GM12878 (cell line): ENCODE results near the gene SOX4. TPM values are rescaled to one million over a fixed set of nuclear protein-coding genes. Genes with fewer than 3 reads are reported as not detected.

Experiments used
- ATF7 ChIP-seq: fragments of 450-650 bp; IDR thresholded peaks from 2 replicates; pipeline ENCODE4 v1.6.1; 2016; ENCODE audit warnings: low read depth, mild to moderate bottlenecking
- BHLHE40 ChIP-seq, 2 experiments: fragments of 450-650 bp in 1 of 2; IDR thresholded peaks; 2 replicates each; pipeline ENCODE4 v1.6.1; 2011 to 2017; ENCODE audit warnings: low read depth in 2 of 2, borderline replicate concordance in 1 of 2, improper control_type of control experiment in 1 of 2, low read length in 1 of 2, mild to moderate bottlenecking in 1 of 2
- BRCA1 ChIP-seq: IDR thresholded peaks from 2 replicates; pipeline ENCODE4 v1.6.1; 2011; ENCODE audit warnings: low read depth, low read length, improper control_type of control experiment
- IKZF2 ChIP-seq, 2 experiments: fragments of 450-650 bp; IDR thresholded peaks; 2 replicates each; pipeline ENCODE4 v1.6.1; 2017; ENCODE audit warnings: mild to moderate bottlenecking in 2 of 2, moderate library complexity in 2 of 2
- MEF2B ChIP-seq: fragments of 450-650 bp; IDR thresholded peaks from 2 replicates; pipeline ENCODE4 v1.6.1; 2018; ENCODE audit warnings: mild to moderate bottlenecking, moderate library complexity; ENCODE audit not compliant: partially characterized antibody, poor library complexity, severe bottlenecking
- MTA2 ChIP-seq: fragments of 450-650 bp; IDR thresholded peaks from 2 replicates; pipeline ENCODE4 v1.6.1; 2016; ENCODE audit warnings: low read depth, mild to moderate bottlenecking, moderate library complexity
- MTA3 ChIP-seq: IDR thresholded peaks from 2 replicates; pipeline ENCODE4 v1.6.1; 2012; ENCODE audit warnings: low read length, inconsistent platforms, borderline replicate concordance
- MXI1 ChIP-seq: fragments of 150-350 bp; IDR thresholded peaks from 2 replicates; pipeline ENCODE4 v1.6.1; 2011; ENCODE audit warnings: low read depth, mild to moderate bottlenecking, inconsistent platforms, low read length, improper control_type of control experiment
- MYB ChIP-seq: fragments of 150-350 bp; IDR thresholded peaks from 2 replicates; pipeline ENCODE4 v1.6.1; 2014; ENCODE audit warnings: mild to moderate bottlenecking, low read depth, low read length, borderline replicate concordance
- PRDM15 ChIP-seq: fragments of 450-650 bp; formaldehyde crosslinking; IDR thresholded peaks from 2 replicates; pipeline ENCODE4 v1.4.0; 2020; ENCODE audit warnings: mild to moderate bottlenecking, moderate library complexity
- SMC3 ChIP-seq: IDR thresholded peaks from 2 replicates; pipeline ENCODE4 v1.6.1; 2011; ENCODE audit warnings: low read length, improper control_type of control experiment, borderline replicate concordance
- SREBF1 ChIP-seq: IDR thresholded peaks from 2 replicates; pipeline ENCODE4 v1.6.1; 2012; ENCODE audit warnings: mild to moderate bottlenecking, low read length
- polyA plus RNA-seq, 11 experiments: library from polyadenylated mRNA; depleted of rRNA in 4 of 11; unstranded in 6 of 11; stranded (reverse) in 5 of 11; fragments of >200 nt; fragmentation: Nextera tagmentation in 4 of 11; fragmentation: Illumina TruSeq in 1 of 11; extraction: Ambion mirVana in 4 of 11; extraction: Trizol in 1 of 11; gene quantifications; 1 replicate in 1 of 11; 2 replicates in 10 of 11; pipeline versions ENCODE4 v1.2.1 to v1.2.3, GENCODE V29; 2011 to 2016; ENCODE audit warnings: inconsistent platforms in 2 of 11, missing spikeins in 2 of 11, low read depth in 1 of 11
- total RNA-seq, 4 experiments: library from RNA; depleted of rRNA in 3 of 4; stranded (reverse); fragments of >200 nt in 3 of 4; fragmentation: Illumina TruSeq in 1 of 4; extraction: Trizol in 1 of 4; gene quantifications; 2 replicates each; pipeline versions ENCODE4 v1.2.1 to v1.2.3, GENCODE V29; 2013 to 2021
- TF ChIP-seq, protein P1 (sequence below): IDR thresholded peaks from 2 replicates; pipeline ENCODE4 v1.6.1; 2012; ENCODE audit warnings: low read depth, low read length, improper control_type of control experiment
- TF ChIP-seq, protein P2 (sequence below): IDR thresholded peaks from 2 replicates; pipeline ENCODE4 v1.6.1; 2012; ENCODE audit warnings: low read depth, low read length, improper control_type of control experiment

Gene SOX4
- total and polyA plus RNA-seq, 10 of the 15 experiments (the other 5 are each of a cell fraction or from before 2014, with no cell fraction given) = 16.8 to 119 (median 26.5) TPM

GRCh38 chr6:21610341-21610740 lies 16.8 kb downstream of the SOX4 start (continued):
- 0 out of 4 replicates have a peak, but pooled peaks of 1 of the 2 experiments have one; percentile 5 for TF ChIP-seq BHLHE40 (IDR thresholded peaks at IDR 0.05; ENCODE audit: borderline replicate concordance in 1 of 2, low read depth in 2 of 2, low read length in 1 of 2)
- TF ChIP-seq PRDM15 (CRISPR knock-in tag) = no peak
- no peak; a peak in 1 of 4 replicates for TF ChIP-seq IKZF2 (IDR thresholded peaks at IDR 0.05)
- no peak for TF ChIP-seq SREBF1
- no peak for TF ChIP-seq MXI1
- TF ChIP-seq ATF7 = no peak; the same call in 1 of the 2 replicates
- TF ChIP-seq MTA3 = no peak
- TF ChIP-seq BRCA1 = no peak
- peak; percentile 48 for TF ChIP-seq MEF2B
- TF ChIP-seq, protein P1, sequence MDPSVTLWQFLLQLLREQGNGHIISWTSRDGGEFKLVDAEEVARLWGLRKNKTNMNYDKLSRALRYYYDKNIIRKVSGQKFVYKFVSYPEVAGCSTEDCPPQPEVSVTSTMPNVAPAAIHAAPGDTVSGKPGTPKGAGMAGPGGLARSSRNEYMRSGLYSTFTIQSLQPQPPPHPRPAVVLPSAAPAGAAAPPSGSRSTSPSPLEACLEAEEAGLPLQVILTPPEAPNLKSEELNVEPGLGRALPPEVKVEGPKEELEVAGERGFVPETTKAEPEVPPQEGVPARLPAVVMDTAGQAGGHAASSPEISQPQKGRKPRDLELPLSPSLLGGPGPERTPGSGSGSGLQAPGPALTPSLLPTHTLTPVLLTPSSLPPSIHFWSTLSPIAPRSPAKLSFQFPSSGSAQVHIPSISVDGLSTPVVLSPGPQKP = no peak
- TF ChIP-seq MYB = no peak
- TF ChIP-seq, protein P2, sequence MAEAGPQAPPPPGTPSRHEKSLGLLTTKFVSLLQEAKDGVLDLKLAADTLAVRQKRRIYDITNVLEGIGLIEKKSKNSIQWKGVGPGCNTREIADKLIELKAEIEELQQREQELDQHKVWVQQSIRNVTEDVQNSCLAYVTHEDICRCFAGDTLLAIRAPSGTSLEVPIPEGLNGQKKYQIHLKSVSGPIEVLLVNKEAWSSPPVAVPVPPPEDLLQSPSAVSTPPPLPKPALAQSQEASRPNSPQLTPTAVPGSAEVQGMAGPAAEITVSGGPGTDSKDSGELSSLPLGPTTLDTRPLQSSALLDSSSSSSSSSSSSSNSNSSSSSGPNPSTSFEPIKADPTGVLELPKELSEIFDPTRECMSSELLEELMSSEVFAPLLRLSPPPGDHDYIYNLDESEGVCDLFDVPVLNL = no peak
- TF ChIP-seq MTA2 = no peak
- no peak for TF ChIP-seq SMC3
